ENCODE data around the gene TNFSF10. TPM values are rescaled to one million over a fixed set of nuclear protein-coding genes. Genes with fewer than 3 reads are reported as not detected.
A peak's percentile ranks its signal among the peaks of the same experiment; 100 is the strongest.

The TNFSF10 gene
- total RNA-seq (2014; rRNA removed; shearing (Covaris generic)) (3.5 and 5.1 TPM in 2 replicates), total RNA-seq (2022) (5.2 and 6.8 TPM in 2 replicates), Bru-seq, nascent RNA (percentile 56 among the genes with signal in this experiment), BruChase-seq, experiment 1, labeled RNA remaining after a 6-hour chase (percentile 44 among the genes with signal in this experiment), BruChase-seq, experiment 2, labeled RNA remaining after a 2-hour chase (percentile 46 among the genes with signal in this experiment)
- long read RNA-seq, partial matches to known transcripts, result 0 of 6 reads
- long read RNA-seq, other reads (novel, unspliced or antisense), result 3 of 6 reads

DNA sequence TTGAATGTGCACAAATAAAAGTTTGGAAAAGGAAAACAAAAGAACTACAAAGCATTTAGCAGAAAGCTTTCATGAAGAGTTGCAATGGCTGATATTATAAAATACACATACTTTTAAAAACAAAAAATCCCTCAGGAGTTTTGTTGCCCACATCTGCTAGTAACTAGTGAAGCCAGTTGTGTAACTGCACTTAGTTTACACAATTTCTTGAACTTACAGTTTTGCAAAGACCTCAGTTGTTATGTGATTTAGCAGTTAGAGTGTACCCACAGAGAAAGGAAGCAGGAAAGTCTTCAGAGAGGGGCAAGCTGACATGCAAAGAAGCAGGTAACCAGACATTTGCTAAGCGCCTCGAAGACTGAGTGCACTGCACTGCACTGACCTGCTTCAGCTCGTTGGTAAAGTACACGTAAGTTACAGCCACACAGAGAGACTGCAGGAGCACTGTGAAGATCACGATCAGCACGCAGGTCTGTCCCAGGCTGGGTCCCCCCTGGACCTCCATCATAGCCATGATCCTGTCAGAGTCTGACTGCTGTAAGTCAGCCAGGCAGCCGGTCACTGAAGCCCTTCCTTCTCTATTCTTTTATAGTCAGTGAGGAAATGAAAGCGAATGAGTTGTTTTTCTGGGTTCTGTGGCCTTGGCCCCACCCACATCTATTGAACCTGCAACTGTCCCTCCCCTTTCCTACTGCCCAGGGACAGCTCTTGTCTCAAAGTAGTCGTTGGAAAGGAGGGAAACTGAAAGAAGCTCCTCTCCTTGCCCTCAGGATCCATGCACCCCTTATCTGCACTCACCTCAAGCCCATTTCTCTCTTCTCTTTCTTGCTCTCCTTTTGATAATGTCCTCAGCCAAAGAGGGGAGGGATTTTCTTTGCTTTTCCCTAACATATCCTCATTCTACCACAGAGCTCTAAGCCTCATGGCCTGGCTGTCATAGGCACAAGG lies at the start of gene TNFSF10:
Gene TNFSF10 (minus strand): TSS at position 560 of the 948 bp plus-strand sequence. CDS start 46 bp downstream, at position 514.
- BruUV-seq (replicated peaks), result TSS peak; percentile 78

GRCh38 chr3:172569128-172570008 lies 46.1 kb upstream of the TNFSF10 start:
- intact Hi-C loops (cut with micrococcal nuclease; ENCODE audit: unreplicated experiment), result no loop called here
- no peaks in the 10 kb centered on the region for H3K9me2 ChIP-seq (ENCODE audit: insufficient read depth, low read length)
- H3K9me3 ChIP-seq (ENCODE audit: low read length), result no peaks in the 10 kb centered on the region
- no peak overlapping the region for H3K27ac ChIP-seq (ENCODE audit: low read depth, low read length, poor library complexity, severe bottlenecking)
- BruUV-seq (replicated peaks), result no TSS peak
- H3K4me2 ChIP-seq (ENCODE audit: low read length), result no peak overlapping the region
- no peak for TF ChIP-seq EZH2phosphoT487 (IDR thresholded peaks at IDR 0.05; ENCODE audit: borderline replicate concordance, low read depth, low read length)
- TF ChIP-seq, protein P1, sequence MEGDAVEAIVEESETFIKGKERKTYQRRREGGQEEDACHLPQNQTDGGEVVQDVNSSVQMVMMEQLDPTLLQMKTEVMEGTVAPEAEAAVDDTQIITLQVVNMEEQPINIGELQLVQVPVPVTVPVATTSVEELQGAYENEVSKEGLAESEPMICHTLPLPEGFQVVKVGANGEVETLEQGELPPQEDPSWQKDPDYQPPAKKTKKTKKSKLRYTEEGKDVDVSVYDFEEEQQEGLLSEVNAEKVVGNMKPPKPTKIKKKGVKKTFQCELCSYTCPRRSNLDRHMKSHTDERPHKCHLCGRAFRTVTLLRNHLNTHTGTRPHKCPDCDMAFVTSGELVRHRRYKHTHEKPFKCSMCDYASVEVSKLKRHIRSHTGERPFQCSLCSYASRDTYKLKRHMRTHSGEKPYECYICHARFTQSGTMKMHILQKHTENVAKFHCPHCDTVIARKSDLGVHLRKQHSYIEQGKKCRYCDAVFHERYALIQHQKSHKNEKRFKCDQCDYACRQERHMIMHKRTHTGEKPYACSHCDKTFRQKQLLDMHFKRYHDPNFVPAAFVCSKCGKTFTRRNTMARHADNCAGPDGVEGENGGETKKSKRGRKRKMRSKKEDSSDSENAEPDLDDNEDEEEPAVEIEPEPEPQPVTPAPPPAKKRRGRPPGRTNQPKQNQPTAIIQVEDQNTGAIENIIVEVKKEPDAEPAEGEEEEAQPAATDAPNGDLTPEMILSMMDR (conservative IDR thresholded peaks at IDR 0.05; ENCODE audit: low read length), result no peak
- CTCF ChIA-PET (ENCODE audit: unreplicated experiment), result no interaction called here
- DNase-seq (ENCODE audit: low spot score), result no peak
- POLR2A ChIA-PET, result no interaction called here
- no peaks in the 10 kb centered on the region for H3K4me1 ChIP-seq (ENCODE audit: insufficient read depth, low read length, poor library complexity, severe bottlenecking)
- H3K79me2 ChIP-seq (ENCODE audit: insufficient read depth, low read depth, low read length), result no peaks in the 10 kb centered on the region
- no peak overlapping the region for H3K4me3 ChIP-seq (ENCODE audit: low read depth, low read length, poor library complexity, severe bottlenecking)
- no peaks in the 10 kb centered on the region for H3K36me3 ChIP-seq (ENCODE audit: insufficient read depth, low read length)
- H4K20me1 ChIP-seq (ENCODE audit: insufficient read depth, low read length), result no peaks in the 10 kb centered on the region
- no peak overlapping the region for H2AFZ ChIP-seq (ENCODE audit: low read length)

More for the DNA sequence above, at the start of gene TNFSF10:
- Histone ChIP-seq H3K4me1 (ENCODE audit: insufficient read depth, low read length, poor library complexity, severe bottlenecking) (peaks cover 9% of the 10 kb centered on the region), H3K4me2 (ENCODE audit: low read length) (peak within 1 kb of the TSS; percentile 86), H3K9me2 (ENCODE audit: insufficient read depth, low read length) (no peaks in the 10 kb centered on the region), H3K79me2 (ENCODE audit: insufficient read depth, low read depth, low read length) (peaks cover 8% of the 10 kb centered on the region; the same call in 1 of the 2 replicates), H3K27ac (ENCODE audit: low read depth, low read length, poor library complexity, severe bottlenecking) (peak within 1 kb of the TSS; percentile 59), H3K9me3 (ENCODE audit: low read length) (no peaks in the 10 kb centered on the region), H3K4me3 (ENCODE audit: low read depth, low read length, poor library complexity, severe bottlenecking) (peak within 1 kb of the TSS; percentile 70), H4K20me1 (ENCODE audit: insufficient read depth, low read length) (no peaks in the 10 kb centered on the region), H2AFZ (ENCODE audit: low read length) (peak within 1 kb of the TSS; percentile 86), H3K36me3 (ENCODE audit: insufficient read depth, low read length) (no peaks in the 10 kb centered on the region)
- TF ChIP-seq EZH2phosphoT487 (IDR thresholded peaks at IDR 0.05; ENCODE audit: borderline replicate concordance, low read depth, low read length), result no peak
- TF ChIP-seq, protein P1 (conservative IDR thresholded peaks at IDR 0.05; ENCODE audit: low read length), result no peak
- POLR2A ChIA-PET, result interaction anchor here (0.6 to 2.5 kb wide), 11 partner anchors 8 to 1653 kb away, joined by 3 to 8 read pairs (median 3); partner anchors contain the start of gene RPL22L1
- DNase-seq (ENCODE audit: low spot score), result peak; percentile 81
- intact Hi-C loops (cut with micrococcal nuclease; ENCODE audit: unreplicated experiment), result no loop called here
- CTCF ChIA-PET (ENCODE audit: unreplicated experiment), result interaction anchor here (1.0 kb wide), 1 partner anchor 187 kb away, joined by 3 read pairs; the partner anchor contains the start of gene NCEH1

All from OCI-LY7 (cell line).